GM19099 (cell line): ENCODE measurements around the gene DCPS.

Experiments used
- POLR2A ChIP-seq: IDR thresholded peaks from 3 replicates; pipeline ENCODE4 v1.6.1; 2011; ENCODE audit warnings: low read depth; ENCODE audit not compliant: insufficient read length; ENCODE audit errors: extremely low read depth

DCPS gene

DNA sequence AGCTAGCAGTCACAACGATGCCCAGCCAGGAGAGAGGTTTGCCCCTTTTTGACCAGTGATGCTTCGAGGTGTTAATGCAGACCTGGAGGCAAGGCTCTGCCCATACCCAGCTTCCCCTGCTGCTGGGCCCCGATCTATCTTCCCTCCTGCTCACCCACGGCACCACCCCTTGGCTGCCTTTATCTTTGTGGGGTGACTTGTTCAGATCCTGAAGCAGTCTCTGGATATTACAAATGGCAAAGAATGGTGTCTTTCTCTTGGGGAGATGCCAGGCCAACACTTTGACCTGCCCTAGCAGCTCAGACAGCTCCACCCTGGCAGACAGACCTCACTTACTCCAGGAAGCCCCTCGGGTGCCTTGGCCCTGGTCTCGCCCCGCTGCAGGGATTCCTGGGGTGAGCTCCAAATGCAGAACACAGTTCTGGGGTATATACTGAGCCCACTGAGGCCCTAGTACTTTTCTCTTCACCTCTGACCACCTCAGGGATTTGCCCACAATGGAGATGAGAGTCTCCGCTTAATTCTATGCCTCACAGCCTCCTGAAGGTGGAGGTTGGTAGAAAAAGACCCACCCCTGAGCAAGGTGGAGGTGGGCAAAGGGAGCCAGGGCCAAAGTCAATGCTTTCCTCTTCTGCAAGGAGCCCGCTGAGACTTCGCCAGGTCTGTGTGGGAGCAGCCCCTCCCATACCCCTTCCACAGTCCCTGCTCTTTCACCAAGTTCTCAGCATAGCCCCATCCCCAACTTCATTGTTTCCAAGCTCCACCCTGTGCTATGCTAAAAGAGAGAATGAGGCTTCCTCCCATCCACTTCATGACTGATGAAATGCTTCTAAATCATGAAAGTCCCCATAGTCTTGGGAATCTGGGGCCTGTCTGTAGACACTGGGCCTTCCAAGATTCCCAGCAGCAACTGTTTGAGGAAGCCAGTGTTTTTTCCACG, 40.6 kb downstream of the DCPS start:
- TF ChIP-seq POLR2A = no peak

GRCh38 chr11:126345283-126345682, 41.4 kb downstream of the DCPS start:
- no peak for TF ChIP-seq POLR2A

DNA sequence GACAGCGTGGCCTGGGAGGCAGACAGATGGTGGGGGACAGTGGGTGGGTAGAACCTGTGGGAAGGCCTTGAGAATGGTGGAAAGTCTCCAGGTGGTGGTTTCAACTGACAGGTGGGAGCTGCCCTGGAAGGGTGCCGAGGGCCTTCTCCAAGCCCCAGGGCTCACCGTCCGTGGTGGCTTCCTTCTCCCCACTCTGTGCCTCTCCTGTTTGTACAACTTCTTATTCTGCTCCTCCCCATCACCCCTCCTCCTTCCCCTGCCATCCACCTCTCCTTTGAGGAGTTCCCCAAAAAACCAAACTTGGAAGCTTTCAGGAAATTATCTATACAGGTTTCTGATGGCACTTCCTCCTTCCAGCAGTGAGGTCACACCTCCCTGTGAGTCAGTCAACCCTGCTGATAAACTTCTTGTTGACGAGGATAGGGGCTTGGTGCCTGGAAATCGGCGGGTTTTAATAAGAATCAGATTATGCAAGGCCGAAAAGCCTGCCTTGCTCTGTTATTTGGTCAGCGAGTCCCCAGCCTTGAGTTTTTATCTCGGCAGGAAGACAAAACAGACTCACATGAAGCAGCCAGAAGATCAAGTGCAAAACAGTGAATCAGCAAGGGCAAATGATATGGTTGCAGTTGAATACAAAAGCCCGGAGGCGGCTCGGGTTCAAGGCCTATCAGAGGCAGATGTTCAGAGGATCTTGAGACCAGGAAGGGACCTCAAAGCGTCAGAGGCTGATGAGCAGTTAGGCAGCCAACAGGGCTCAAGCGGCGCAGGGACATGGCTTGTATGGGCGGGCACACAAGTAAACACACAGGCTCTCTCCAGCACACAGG, 42.1 kb downstream of the DCPS start:
- no peak for TF ChIP-seq POLR2A

DNA sequence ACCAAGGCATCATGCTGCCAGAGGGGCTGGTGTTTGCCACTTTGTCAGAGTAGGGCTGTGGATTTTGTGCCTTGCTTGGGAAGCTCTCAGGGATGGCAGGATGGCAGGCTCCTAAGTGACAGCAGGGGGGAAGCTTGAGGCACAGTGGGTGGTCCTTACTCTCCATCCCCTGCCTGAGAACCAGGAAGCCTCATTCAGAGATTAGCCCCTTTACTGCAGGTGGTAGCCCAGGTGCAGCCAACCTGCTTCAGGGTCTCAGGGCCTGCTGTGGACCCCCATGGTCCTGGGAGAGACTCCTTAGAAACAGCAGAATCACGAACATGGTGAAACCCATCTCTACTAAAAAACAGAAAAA, 42.7 kb downstream of the DCPS start:
- TF ChIP-seq POLR2A = no peak

DNA sequence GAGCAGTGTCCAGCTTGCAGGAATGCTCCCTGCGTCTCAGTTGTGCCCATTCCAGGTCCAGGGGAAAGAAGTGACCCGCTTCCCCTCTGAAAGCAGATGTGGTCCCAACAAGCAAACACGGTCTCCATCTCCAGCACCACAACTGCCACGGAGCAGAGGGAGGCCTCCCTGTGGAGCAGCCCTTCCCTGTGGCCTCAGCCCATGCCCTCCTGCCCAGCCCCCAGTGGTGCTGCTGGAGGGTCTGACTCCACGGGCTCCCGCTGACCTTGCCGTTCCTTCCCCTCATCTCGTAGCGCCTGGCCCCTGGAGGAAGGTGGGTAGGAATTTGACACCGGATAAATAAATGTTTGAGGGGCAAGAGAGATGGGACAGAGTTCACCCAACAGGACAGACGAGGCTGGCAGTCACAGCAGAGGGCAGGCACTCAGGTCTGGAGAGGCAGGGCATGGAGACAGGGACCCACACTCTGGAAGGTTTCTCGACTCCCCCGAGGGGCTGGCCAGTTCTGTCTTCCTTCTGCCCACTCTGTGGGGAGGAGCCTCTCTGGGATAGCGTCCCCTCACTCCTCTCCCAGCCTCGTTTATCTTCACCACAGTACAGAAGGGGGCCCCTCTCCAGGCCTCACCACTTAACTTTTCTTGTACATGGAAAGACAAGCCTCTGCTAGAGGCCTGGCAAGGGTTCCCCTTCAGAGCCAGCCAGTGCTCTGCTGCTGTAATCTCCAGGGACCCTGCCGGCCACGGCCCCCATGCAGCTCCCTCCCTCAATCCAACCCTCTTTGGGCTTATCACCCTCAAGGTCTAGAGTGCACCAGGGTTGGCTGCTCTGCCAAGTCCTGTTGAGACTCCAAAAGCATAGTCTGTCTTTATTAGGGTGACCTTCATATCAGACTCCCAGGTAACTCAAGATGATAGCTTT, 44.1 kb downstream of the DCPS start:
- TF ChIP-seq POLR2A = no peak

GRCh38 chr11:126348806-126349582, 45.1 kb downstream of the DCPS start:
- TF ChIP-seq POLR2A = no peak

DNA sequence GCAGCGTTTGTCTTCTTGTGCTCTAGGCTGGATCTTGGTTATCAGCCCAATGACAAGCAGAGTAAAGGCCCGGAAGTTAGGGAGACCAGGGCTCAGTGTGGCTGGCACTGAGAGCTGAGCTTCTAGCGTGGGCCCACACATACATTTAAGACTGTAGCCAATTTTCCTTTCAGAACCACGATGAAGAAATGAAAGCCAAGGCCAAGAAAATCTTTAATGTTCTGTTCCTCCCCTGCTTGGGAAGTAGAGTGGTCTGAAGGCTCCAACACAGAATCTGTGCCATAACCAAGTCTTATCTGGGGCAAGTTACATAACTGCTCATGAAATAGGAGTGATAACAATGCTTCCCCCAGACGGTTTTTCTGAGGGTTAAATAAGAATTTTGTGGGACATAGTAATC, 47.0 kb downstream of the DCPS start:
- no peak for TF ChIP-seq POLR2A

DNA sequence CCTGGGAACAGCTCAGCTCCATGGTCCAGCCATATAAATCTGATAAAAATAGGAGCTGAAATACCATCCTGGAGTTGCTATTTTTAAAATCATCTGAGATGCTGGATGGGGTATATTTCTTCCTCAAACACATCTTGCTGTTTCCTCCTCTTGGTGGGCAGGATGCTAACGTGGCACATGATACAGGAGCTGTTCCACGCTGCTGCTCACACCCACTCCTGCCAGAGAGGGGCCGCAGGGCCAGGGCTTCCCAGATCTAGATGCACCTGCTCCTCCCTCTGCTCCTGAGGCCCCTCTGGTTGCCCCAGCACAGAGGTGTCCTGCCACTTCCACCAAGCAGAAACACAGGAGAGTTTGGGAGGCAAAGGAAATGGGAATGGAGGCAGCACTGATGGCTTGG, 48.3 kb downstream of the DCPS start:
- no peak for TF ChIP-seq POLR2A

DNA sequence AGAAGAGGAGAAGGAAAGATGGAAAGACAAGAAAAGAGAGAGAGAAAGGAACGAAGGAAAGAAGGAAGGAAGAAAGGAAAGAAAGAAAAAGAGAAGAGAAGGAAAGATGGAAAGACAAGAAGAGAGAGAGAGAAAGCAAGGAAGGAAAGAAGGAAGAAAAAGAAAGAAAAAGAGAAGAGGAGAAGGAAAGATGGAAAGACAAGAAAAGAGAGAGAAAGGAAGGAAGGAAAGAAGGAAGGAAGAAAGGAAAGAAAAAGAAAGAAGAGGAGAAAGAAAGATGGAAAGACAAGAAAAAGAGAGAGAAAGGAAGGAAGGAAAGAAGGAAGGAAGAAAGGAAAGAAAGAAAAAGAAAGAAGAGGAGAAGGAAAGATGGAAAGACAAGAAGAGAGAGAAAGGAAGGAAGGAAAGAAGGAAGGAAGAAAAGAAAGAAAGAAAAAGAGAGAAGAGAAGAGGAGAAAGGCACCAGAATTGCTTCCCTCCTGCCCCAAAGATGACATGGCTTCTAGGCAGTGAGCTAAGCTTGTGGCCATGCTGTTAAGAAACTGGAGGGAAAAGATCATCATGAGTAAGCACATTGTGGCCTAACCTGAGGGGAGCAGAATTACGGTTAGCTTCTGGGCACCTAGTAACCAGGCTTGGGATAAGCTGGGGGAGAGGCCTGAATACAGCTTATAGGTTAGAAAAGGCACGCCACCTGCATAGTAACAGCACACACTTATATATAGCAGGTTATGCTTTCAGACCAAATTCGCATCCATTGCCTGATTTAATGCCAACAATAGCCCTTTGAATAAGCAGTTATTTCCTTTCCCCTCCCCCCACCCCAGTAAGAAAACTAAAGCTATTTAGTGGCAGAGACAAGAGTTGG, 49.3 kb downstream of the DCPS start:
- no peak for TF ChIP-seq POLR2A

- TF ChIP-seq POLR2A = no peak
Measured at GRCh38 chr11:126354631-126355323, 50.9 kb downstream of the DCPS start.

DNA sequence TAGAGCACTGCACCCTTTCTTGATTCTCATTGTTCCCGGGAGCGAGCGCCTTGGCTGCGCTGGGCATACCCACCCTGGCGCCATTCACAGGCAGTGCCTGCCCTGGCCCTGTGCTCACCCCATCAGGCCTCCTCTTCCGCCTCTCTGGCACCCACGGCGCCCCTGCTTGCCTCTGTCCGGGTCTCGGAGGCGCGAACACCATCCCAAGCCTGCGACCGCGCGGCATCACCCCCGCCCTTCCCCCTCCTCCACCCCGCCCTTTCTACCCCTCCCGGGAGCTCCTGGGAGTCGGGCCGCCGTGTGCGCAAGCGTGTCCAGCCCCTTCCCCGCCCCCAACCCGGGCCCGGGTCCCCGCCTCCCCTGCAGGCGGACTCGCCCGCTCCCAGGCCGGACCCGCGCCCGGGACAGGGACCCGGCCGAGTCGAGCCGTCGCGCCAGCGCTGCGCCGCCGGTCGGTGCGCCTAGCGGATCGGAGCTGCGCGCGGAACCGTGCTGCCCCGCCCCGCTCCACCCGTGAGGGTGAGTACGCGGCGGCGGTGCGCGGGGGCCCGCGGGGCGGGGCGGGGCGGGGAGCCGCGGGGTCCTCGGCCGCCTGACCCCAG, 51.6 kb downstream of the DCPS start, which contains the start of gene ST3GAL4:
ST3GAL4 (plus strand) TSS at position 363 of the 602 bp plus-strand sequence. CDS start 50,470 bp downstream, outside the sequence.
- peak; percentile 59 for TF ChIP-seq POLR2A
